Osteocyte (in vitro differentiated cells): ENCODE results near the gene FRMD3. TPM values are rescaled to one million over a fixed set of nuclear protein-coding genes. Genes with fewer than 3 reads are reported as not detected.

Experiments
- DNase-seq: peaks from one replicate; pipeline ENCODE4 v3.0.0; 2021; ENCODE audit warnings: mixed read lengths; ENCODE audit not compliant: unreplicated experiment; ENCODE audit errors: extremely low spot score
- H3K27ac Mint-ChIP-seq: one replicate; pipeline ENCODE4 v1.8.0; 2021; ENCODE audit warnings: mild to moderate bottlenecking, mixed read lengths; ENCODE audit not compliant: unreplicated experiment
- H3K27me3 Mint-ChIP-seq: one replicate; pipeline ENCODE4 v1.8.0; 2021; ENCODE audit warnings: mixed read lengths; ENCODE audit not compliant: unreplicated experiment
- H3K36me3 Mint-ChIP-seq: one replicate; pipeline ENCODE4 v1.8.0; 2021; ENCODE audit warnings: mixed read lengths; ENCODE audit not compliant: unreplicated experiment
- H3K4me1 Mint-ChIP-seq: one replicate; pipeline ENCODE4 v1.8.0; 2021; ENCODE audit warnings: mixed read lengths; ENCODE audit not compliant: unreplicated experiment
- H3K4me3 Mint-ChIP-seq: one replicate; pipeline ENCODE4 v1.8.0; 2021; ENCODE audit warnings: mild to moderate bottlenecking, moderate library complexity, mixed read lengths; ENCODE audit not compliant: unreplicated experiment
- H3K9me3 Mint-ChIP-seq: one replicate; pipeline ENCODE4 v1.8.0; 2021; ENCODE audit warnings: mixed read lengths; ENCODE audit not compliant: unreplicated experiment
- total RNA-seq: library from RNA; stranded (reverse); gene quantifications from 2 replicates; pipeline ENCODE4 v1.2.1, GENCODE V29; 2021
- TF ChIP-seq, protein P1 (sequence below): fragments of 200-600 bp; sonication (generic); IDR thresholded peaks from 2 replicates; pipeline ENCODE4 v1.5.0; 2021; ENCODE audit warnings: antibody characterized with exemption, mild to moderate bottlenecking, moderate library complexity

FRMD3 gene
- total RNA-seq, 1 donor from 2014 or later: 0.35 TPM

DNA sequence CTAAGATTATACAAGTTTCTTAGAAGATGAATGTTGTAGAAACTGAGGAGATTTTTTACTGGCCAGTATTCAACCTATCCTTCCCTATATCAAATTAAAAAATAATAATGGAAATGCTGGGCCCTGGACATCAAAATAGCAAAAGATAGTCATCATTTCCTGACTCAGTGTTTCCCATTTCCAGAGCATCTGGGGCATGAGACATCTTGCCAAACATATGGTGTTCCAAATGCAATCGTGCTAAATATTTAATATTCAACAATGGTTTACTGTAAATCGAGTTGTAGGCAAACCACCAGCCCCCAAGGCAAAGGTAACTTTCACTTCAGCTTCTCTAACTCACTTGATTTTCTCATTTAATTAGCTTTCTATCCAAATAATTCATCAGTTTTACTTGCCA lies 152.9 kb downstream of the FRMD3 start:
- no peaks in the 10 kb centered on the region for H3K4me1 Mint-ChIP-seq
- no peaks in the 10 kb centered on the region for H3K27me3 Mint-ChIP-seq
- peaks cover 21% of the 10 kb centered on the region for H3K9me3 Mint-ChIP-seq
- TF ChIP-seq, protein P1, sequence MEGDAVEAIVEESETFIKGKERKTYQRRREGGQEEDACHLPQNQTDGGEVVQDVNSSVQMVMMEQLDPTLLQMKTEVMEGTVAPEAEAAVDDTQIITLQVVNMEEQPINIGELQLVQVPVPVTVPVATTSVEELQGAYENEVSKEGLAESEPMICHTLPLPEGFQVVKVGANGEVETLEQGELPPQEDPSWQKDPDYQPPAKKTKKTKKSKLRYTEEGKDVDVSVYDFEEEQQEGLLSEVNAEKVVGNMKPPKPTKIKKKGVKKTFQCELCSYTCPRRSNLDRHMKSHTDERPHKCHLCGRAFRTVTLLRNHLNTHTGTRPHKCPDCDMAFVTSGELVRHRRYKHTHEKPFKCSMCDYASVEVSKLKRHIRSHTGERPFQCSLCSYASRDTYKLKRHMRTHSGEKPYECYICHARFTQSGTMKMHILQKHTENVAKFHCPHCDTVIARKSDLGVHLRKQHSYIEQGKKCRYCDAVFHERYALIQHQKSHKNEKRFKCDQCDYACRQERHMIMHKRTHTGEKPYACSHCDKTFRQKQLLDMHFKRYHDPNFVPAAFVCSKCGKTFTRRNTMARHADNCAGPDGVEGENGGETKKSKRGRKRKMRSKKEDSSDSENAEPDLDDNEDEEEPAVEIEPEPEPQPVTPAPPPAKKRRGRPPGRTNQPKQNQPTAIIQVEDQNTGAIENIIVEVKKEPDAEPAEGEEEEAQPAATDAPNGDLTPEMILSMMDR: no peak
- H3K4me3 Mint-ChIP-seq: no peak overlapping the region
- no peaks in the 10 kb centered on the region for H3K36me3 Mint-ChIP-seq
- no peak overlapping the region for H3K27ac Mint-ChIP-seq
- no peak for DNase-seq

DNA sequence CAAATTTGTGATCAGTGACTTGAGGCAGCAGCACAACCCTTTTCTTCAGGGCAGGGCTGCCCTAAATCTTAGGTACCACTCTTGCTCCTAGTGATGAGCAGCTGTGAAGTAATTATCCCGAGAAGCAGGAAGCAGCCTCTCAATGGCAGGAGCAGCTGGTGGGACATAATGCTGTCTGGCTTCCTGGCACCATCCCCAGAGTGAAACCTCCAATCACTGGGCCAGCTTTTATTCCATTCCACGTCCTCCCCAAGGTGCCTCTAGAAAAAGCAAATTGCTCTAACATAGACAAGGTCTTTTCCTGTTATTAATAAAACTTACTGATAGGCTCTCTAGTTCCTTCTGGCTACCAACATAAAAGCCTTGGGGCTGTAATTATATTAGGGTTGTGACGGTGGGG lies 154.0 kb downstream of the FRMD3 start:
- Mint-ChIP-seq H3K4me1 (no peaks in the 10 kb centered on the region), H3K9me3 (peaks cover 26% of the 10 kb centered on the region), H3K27ac (no peak overlapping the region), H3K36me3 (no peaks in the 10 kb centered on the region), H3K4me3 (no peak overlapping the region), H3K27me3 (no peaks in the 10 kb centered on the region)
- TF ChIP-seq, protein P1: no peak
- DNase-seq: no peak

DNA sequence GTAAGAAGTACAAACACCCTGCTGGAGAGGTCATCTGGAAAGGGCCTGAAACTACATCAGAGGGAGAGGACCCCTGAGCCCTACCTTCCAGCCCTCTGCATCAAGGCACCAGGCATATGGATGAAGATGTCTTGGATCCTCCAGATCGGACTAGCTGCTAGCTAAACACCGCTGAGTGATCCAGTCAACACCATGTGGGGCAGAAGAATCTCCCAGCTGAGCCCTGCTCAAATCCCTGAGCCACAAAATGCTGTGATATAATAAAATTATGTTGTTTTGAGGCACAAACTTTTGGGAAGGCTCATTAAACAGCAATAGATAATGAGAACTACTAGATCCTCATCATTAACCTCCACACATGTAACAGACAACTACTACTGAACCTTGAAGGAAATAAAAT lies 155.2 kb downstream of the FRMD3 start:
- Mint-ChIP-seq H3K4me3 (no peak overlapping the region), H3K9me3 (peaks cover 26% of the 10 kb centered on the region), H3K27ac (no peak overlapping the region), H3K36me3 (no peaks in the 10 kb centered on the region), H3K27me3 (no peaks in the 10 kb centered on the region), H3K4me1 (no peaks in the 10 kb centered on the region)
- no peak for DNase-seq
- TF ChIP-seq, protein P1: no peak

DNA sequence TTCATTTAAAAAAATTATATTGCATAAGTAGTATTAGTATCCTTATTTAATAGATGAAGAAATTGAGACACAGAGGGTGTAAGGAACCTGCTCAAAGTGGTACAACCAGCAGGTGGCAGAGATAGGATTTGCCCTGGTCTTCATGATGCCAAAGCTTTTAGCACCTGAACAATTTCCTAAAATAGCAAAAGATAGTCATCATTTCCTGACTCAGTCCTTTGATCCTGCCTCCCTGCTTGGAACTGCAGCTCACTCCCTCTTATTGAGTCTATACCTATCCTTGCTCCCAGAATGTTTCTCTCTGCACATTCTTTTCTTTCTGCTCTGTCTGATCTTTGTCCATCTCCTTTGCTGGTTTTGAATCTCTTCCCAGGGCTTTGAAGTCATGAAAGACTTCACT lies 155.8 kb downstream of the FRMD3 start:
- Mint-ChIP-seq H3K4me1 (no peaks in the 10 kb centered on the region), H3K4me3 (no peak overlapping the region), H3K9me3 (peaks cover 26% of the 10 kb centered on the region)

DNA sequence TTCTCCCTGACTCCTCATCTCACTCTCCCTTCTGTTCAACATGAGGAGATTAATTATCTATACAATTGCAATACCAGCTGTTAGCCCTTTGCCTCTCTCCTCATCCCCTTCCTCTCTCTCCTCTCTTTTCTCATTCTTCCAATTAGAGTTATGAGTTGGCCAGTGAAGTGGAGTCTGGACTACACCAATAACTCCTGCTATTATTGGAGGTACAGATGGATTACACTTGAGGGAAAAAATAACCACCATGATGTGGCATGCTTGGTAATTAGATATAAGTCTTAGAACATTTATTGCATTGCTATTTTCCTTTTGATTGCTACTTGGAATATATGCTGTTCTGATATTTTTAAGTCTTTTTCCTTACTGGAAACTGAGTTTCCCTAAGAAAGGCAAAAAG lies 159.2 kb downstream of the FRMD3 start:
- Mint-ChIP-seq H3K4me1 (no peaks in the 10 kb centered on the region), H3K4me3 (no peak overlapping the region)
- no peak for DNase-seq

More for the DNA sequence above, 155.8 kb downstream of the FRMD3 start:
- Mint-ChIP-seq H3K27ac (no peak overlapping the region), H3K36me3 (no peaks in the 10 kb centered on the region), H3K27me3 (no peaks in the 10 kb centered on the region)
- TF ChIP-seq, protein P1: no peak
- DNase-seq: no peak

More for the DNA sequence above, 159.2 kb downstream of the FRMD3 start:
- Mint-ChIP-seq H3K9me3 (peaks cover 16% of the 10 kb centered on the region), H3K27ac (no peak overlapping the region), H3K27me3 (no peaks in the 10 kb centered on the region), H3K36me3 (no peaks in the 10 kb centered on the region)
- TF ChIP-seq, protein P1: no peak
